ENCODE data around the gene HECTD1.

GRCh38 chr14:31209605-31210004, 2.0 kb upstream of the HECTD1 start:
- no peak for TF ChIP-seq GABPA (IDR thresholded peaks at IDR 0.05; ENCODE audit: low read depth)
- no peak for TF ChIP-seq CTCF (IDR thresholded peaks at IDR 0.05; ENCODE audit: insufficient read depth, low read length)
- TF ChIP-seq POLR2AphosphoS5 (IDR thresholded peaks at IDR 0.05; ENCODE audit: low read depth) = no peak
- no peak for TF ChIP-seq SPI1 (IDR thresholded peaks at IDR 0.05; ENCODE audit: borderline replicate concordance, low read depth)
- TF ChIP-seq REST (IDR thresholded peaks at IDR 0.05; ENCODE audit: insufficient replicate concordance, low read depth) = no peak

All from HL-60 (cell line).